K562 (cell line): Measurements from ENCODE around the gene STOX1. TPM values are rescaled to one million over a fixed set of nuclear protein-coding genes. Genes with fewer than 3 reads are reported as not detected.

Experiments used
- FOXK2 ChIP-seq, 2 experiments: fragments of 450-650 bp; IDR thresholded peaks in 1 of 2; conservative IDR thresholded peaks in 1 of 2; 2 replicates each; pipeline ENCODE4 v1.6.1; 2016; ENCODE audit warnings: low read depth in 2 of 2, mild to moderate bottlenecking in 1 of 2
- HDAC8 ChIP-seq: fragments of 450-650 bp; IDR thresholded peaks from 2 replicates; pipeline ENCODE4 v1.6.1; 2016; ENCODE audit warnings: mild to moderate bottlenecking, missing genetic modification characterization, moderate library complexity, missing compliant biosample characterization
- HNRNPH1 ChIP-seq: fragments of 200-400 bp; formaldehyde crosslinking; optimal IDR thresholded peaks from 2 replicates; pipeline ENCODE3; 2017; ENCODE audit warnings: low read depth, mild to moderate bottlenecking, low read length, moderate library complexity
- KDM5B ChIP-seq: fragments of 200-600 bp; sonication (generic); IDR thresholded peaks from 2 replicates; pipeline ENCODE4 v1.6.1; 2012; ENCODE audit warnings: low read depth, mild to moderate bottlenecking, moderate library complexity, low read length, control low read depth, inconsistent platforms; ENCODE audit not compliant: insufficient replicate concordance
- MAZ ChIP-seq, 2 experiments: fragments of 450-650 bp in 1 of 2; sonication (generic) in 1 of 2; formaldehyde crosslinking; IDR thresholded peaks in 1 of 2; conservative IDR thresholded peaks in 1 of 2; 2 replicates each; pipeline versions ENCODE4 v1.4.0 to v1.5.0; 2020; ENCODE audit warnings: mild to moderate bottlenecking in 1 of 2, missing genetic modification reagents in 1 of 2
- MXI1 ChIP-seq: IDR thresholded peaks from 2 replicates; pipeline ENCODE4 v1.6.1; 2011; ENCODE audit warnings: low read depth, mild to moderate bottlenecking, improper control_type of control experiment, low read length
- ZFPM2 ChIP-seq: fragments of 250-450 bp; sonication (Bioruptor Pico); IDR thresholded peaks from 2 replicates; pipeline ENCODE4 v1.5.1; 2022; ENCODE audit warnings: mild to moderate bottlenecking
- ZNF253 ChIP-seq: fragments of 250-450 bp; sonication (Bioruptor Pico); conservative IDR thresholded peaks from 2 replicates; pipeline ENCODE4 v1.6.1; 2021; ENCODE audit warnings: mild to moderate bottlenecking
- polyA plus RNA-seq, 8 experiments: library from polyadenylated mRNA; depleted of rRNA in 4 of 8; stranded (reverse) in 5 of 8; unstranded in 3 of 8; fragments of >200 nt; fragmentation: Nextera tagmentation in 2 of 8; fragmentation: Illumina TruSeq in 1 of 8; extraction: Ambion mirVana in 2 of 8; extraction: Trizol in 1 of 8; gene quantifications; 2 replicates each; pipeline versions ENCODE4 v1.2.1 to v1.2.3, GENCODE V29; 2011 to 2014; ENCODE audit warnings: inconsistent platforms in 1 of 8, missing spikeins in 1 of 8
- total RNA-seq, 7 experiments: library from RNA; depleted of rRNA in 6 of 7; stranded (reverse); fragments of >200 nt in 6 of 7; fragmentation: Illumina TruSeq in 2 of 7; extraction: Trizol in 2 of 7; gene quantifications; 2 replicates each; pipeline versions ENCODE4 v1.2.1 to v1.2.3, GENCODE V29; 2011 to 2021; ENCODE audit warnings: low replicate concordance in 1 of 7
- TF ChIP-seq, protein P1 (sequence below): sonication (generic); IDR thresholded peaks from 2 replicates; pipeline ENCODE4 v1.6.1; 2016
- TF ChIP-seq, protein P2 (sequence below): fragments of 250-450 bp; sonication (Bioruptor Pico); IDR thresholded peaks from 2 replicates; pipeline ENCODE4 v1.8.0; 2021; ENCODE audit warnings: moderate library complexity, mild to moderate bottlenecking, inconsistent platforms
- TF ChIP-seq, protein P3 (sequence below), 2 experiments: fragments of 200-800 bp in 1 of 2; sonication (Bioruptor generic) in 1 of 2; sonication (generic) in 1 of 2; formaldehyde crosslinking in 1 of 2; IDR thresholded peaks in 1 of 2; conservative IDR thresholded peaks in 1 of 2; 2 replicates each; pipeline versions ENCODE4 v1.5.0 to v1.6.1; 2016 to 2020; ENCODE audit warnings: missing compliant biosample characterization in 1 of 2, missing genetic modification characterization in 1 of 2, missing genetic modification reagents in 1 of 2
- TF ChIP-seq, protein P4 (sequence below): sonication (generic); formaldehyde crosslinking; IDR thresholded peaks from 2 replicates; pipeline ENCODE4 v1.8.1; 2023; ENCODE audit warnings: mild to moderate bottlenecking, missing genetic modification reagents
- TF ChIP-seq, protein P5 (sequence below): sonication (generic); formaldehyde crosslinking; IDR thresholded peaks from 2 replicates; pipeline ENCODE4 v1.8.0; 2022; ENCODE audit warnings: mild to moderate bottlenecking, low read depth, missing genetic modification reagents
- TF ChIP-seq, protein P6 (sequence below): sonication (generic); formaldehyde crosslinking; IDR thresholded peaks from 2 replicates; pipeline ENCODE4 v1.4.0; 2020; ENCODE audit warnings: mild to moderate bottlenecking, missing genetic modification reagents
- TF ChIP-seq, protein P7 (sequence below): IDR thresholded peaks from 2 replicates; pipeline ENCODE4 v1.6.1; 2014; ENCODE audit warnings: antibody characterized with exemption

STOX1 gene
- total and polyA plus RNA-seq, 9 of the 15 experiments (the other 6 are each of a cell fraction or from before 2014, with no cell fraction given): 0.09 to 0.87 (median 0.29) TPM

DNA sequence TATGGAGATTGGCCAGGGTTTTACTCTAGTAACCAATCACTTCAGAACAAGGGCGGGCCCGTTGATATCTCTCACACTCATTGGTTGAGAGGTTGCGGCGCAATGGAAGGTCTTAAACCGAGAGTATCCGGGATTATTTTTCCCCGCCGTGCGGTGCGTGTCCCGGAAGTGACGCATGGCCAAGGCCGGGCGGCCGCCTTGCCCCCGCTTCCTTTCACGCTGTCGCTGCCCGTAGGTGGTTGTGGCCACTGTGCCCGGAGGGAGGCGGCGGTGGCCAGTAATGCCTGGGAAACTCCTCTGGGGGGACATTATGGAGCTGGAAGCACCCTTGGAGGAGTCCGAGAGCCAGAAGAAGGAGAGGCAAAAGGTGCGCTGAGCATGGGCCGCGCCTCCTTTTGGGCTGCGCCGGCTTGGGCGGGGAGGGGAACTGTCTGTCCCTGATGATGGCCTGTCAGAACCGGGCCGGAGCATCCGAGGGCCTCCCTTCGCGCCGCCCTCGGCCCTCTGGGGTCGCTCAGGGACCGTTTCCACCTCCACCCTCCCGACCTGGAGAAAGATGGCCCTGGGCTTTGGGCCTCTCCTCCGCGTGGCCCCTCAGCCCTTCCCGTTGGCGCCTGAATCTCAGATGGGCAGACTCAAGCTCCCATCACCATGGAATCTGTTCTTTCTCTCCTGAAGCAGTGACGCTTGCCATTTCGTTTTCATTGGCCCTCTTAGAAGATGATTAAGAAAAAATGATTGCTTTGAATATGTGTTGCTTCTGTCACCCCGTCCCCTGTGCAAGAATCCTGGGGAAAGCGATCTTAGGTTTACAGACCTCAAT lies 74.0 kb downstream of the STOX1 start, which contains the start of gene DDX50 (continued):
- peak; percentile 87 for TF ChIP-seq KDM5B
- no peak for TF ChIP-seq ZNF253 (CRISPR knock-in tag)
- no peak for TF ChIP-seq HNRNPH1
- TF ChIP-seq MXI1: peak; percentile 72
- peak; percentile 60 to 90 for TF ChIP-seq MAZ (CRISPR knock-in tag; conservative IDR thresholded peaks at IDR 0.05 in 1 of 2, IDR thresholded peaks at IDR 0.05 in 1 of 2)
- TF ChIP-seq, protein P1, sequence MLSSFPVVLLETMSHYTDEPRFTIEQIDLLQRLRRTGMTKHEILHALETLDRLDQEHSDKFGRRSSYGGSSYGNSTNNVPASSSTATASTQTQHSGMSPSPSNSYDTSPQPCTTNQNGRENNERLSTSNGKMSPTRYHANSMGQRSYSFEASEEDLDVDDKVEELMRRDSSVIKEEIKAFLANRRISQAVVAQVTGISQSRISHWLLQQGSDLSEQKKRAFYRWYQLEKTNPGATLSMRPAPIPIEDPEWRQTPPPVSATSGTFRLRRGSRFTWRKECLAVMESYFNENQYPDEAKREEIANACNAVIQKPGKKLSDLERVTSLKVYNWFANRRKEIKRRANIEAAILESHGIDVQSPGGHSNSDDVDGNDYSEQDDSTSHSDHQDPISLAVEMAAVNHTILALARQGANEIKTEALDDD: no peak
- TF ChIP-seq FOXK2 (conservative IDR thresholded peaks at IDR 0.05 in 1 of 2, IDR thresholded peaks at IDR 0.05 in 1 of 2; ENCODE audit: low read depth in 2 of 2): peak; percentile 86 to 91
- TF ChIP-seq, protein P2, sequence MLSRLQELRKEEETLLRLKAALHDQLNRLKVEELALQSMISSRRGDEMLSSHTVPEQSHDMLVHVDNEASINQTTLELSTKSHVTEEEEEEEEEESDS (CRISPR knock-in tag): no peak
- TF ChIP-seq, protein P3, sequence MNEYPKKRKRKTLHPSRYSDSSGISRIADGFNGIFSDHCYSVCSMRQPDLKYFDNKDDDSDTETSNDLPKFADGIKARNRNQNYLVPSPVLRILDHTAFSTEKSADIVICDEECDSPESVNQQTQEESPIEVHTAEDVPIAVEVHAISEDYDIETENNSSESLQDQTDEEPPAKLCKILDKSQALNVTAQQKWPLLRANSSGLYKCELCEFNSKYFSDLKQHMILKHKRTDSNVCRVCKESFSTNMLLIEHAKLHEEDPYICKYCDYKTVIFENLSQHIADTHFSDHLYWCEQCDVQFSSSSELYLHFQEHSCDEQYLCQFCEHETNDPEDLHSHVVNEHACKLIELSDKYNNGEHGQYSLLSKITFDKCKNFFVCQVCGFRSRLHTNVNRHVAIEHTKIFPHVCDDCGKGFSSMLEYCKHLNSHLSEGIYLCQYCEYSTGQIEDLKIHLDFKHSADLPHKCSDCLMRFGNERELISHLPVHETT (CRISPR knock-in tag; conservative IDR thresholded peaks at IDR 0.05 in 1 of 2, IDR thresholded peaks at IDR 0.05 in 1 of 2): no peak
- TF ChIP-seq, protein P4, sequence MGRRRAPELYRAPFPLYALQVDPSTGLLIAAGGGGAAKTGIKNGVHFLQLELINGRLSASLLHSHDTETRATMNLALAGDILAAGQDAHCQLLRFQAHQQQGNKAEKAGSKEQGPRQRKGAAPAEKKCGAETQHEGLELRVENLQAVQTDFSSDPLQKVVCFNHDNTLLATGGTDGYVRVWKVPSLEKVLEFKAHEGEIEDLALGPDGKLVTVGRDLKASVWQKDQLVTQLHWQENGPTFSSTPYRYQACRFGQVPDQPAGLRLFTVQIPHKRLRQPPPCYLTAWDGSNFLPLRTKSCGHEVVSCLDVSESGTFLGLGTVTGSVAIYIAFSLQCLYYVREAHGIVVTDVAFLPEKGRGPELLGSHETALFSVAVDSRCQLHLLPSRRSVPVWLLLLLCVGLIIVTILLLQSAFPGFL: no peak
- TF ChIP-seq, protein P5, sequence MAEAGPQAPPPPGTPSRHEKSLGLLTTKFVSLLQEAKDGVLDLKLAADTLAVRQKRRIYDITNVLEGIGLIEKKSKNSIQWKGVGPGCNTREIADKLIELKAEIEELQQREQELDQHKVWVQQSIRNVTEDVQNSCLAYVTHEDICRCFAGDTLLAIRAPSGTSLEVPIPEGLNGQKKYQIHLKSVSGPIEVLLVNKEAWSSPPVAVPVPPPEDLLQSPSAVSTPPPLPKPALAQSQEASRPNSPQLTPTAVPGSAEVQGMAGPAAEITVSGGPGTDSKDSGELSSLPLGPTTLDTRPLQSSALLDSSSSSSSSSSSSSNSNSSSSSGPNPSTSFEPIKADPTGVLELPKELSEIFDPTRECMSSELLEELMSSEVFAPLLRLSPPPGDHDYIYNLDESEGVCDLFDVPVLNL (CRISPR knock-in tag): no peak; the same call in 1 of the 2 replicates
- TF ChIP-seq, protein P6, sequence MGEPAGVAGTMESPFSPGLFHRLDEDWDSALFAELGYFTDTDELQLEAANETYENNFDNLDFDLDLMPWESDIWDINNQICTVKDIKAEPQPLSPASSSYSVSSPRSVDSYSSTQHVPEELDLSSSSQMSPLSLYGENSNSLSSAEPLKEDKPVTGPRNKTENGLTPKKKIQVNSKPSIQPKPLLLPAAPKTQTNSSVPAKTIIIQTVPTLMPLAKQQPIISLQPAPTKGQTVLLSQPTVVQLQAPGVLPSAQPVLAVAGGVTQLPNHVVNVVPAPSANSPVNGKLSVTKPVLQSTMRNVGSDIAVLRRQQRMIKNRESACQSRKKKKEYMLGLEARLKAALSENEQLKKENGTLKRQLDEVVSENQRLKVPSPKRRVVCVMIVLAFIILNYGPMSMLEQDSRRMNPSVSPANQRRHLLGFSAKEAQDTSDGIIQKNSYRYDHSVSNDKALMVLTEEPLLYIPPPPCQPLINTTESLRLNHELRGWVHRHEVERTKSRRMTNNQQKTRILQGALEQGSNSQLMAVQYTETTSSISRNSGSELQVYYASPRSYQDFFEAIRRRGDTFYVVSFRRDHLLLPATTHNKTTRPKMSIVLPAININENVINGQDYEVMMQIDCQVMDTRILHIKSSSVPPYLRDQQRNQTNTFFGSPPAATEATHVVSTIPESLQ (CRISPR knock-in tag): no peak; the same call in 1 of the 2 replicates
- TF ChIP-seq ZFPM2 (CRISPR knock-in tag): peak; percentile 89; the same call in 1 of the 2 replicates
- TF ChIP-seq HDAC8: no peak
- TF ChIP-seq, protein P7, sequence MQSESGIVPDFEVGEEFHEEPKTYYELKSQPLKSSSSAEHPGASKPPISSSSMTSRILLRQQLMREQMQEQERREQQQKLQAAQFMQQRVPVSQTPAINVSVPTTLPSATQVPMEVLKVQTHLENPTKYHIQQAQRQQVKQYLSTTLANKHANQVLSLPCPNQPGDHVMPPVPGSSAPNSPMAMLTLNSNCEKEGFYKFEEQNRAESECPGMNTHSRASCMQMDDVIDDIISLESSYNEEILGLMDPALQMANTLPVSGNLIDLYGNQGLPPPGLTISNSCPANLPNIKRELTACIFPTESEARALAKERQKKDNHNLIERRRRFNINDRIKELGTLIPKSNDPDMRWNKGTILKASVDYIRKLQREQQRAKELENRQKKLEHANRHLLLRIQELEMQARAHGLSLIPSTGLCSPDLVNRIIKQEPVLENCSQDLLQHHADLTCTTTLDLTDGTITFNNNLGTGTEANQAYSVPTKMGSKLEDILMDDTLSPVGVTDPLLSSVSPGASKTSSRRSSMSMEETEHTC: no peak
